GM19372 (cell line): ENCODE results near the gene DUSP15.

ENCODE experiments used
- ATAC-seq: cut with Tn5 transposase; IDR thresholded peaks from one replicate; pipeline ENCODE4 v1.9.1; 2021; ENCODE audit warnings: mild to moderate bottlenecking, low read depth, moderate library complexity; ENCODE audit not compliant: unreplicated experiment

Gene DUSP15

DNA sequence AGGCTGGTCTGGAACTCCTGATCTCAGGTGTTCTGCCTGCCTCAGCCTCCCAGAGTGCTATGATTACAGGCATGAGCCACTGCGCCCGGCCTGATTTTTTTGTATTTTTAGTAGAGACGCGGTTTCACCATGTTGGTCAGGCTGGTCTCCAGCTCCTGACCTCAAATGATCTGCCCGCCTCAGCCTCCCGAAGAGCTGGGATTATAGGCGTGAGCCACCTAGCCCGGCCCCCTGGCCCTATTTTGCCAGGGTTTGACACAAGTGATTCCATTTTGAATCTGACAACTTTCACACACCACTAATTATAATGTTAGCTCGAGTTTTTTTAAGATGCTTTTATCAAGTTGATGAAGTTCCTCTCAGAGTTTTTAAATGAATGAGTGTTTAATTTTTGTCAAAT is 25.7 kb upstream of the DUSP15 start:
- ATAC-seq: no peak

DNA sequence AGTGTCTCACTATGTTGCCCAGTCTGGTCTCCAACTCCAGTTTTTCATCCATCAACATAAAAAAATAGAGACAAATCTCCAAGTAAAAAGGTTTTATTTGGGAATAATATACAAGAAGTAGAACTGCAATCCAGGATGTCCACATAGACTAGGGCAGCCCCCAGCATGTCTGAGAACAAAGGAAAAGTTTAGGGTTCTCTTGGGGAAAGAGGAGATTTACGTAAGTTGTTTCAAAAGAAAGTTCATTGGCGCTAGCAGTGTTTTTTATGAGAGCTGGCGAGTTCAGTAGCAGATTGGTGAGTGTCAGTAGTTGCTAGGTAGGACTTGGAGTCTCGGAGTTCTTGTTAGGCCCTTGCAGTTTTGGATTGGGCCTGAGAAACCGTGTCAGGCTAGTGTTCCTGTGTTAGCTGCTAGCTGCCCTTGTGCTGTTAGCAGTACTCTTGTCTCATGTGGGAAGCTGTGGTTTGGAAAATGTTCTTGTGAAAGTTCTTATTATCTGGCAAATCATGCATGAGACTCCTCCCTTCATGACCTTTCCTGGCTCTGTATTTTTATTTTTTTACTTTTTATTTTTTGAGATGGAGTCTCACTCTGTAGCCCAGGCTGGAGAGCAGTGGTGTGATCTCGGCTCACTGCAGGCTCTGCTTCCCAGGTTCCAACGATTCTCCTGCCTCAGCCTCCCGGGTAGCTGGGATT is 24.8 kb upstream of the DUSP15 start:
- peak; percentile 100 for ATAC-seq

DNA sequence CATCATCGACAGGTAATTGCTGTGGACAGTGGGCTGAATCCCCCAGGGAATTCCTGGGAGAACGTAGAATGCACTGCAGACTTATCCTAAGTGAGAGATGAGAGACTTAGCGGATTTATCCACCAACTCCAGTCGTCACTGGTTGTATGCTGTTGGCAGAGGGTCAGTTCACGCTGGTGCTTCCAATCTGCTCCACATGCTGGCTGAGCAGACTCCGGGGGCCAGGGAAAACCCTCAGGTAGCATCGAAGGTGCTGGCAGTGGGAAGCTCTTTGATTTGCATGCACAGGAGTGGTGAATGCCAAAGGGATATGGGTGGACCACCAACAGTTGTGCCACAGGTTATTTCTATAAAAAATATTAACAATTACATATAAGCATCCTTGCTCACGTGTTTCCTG is 20.3 kb upstream of the DUSP15 start:
- ATAC-seq: no peak

DNA sequence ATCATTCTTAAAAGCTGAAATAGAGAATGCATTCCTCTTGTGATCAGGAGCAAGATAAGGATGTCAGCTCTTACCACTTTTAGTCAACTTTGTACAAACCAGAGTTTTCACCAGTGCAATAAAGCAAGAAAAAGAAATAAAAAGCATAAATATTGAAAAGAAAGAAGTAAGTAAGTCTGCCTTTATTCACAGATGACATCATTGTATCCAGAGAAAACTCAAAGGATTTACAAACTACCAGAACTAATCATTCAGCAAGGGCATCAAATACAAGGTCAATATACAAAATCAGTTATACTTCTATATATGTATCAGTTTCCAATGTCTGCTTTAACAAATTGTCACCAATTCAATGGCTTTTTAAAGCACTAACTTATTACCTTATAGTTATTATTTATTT is 13.5 kb upstream of the DUSP15 start:
- ATAC-seq: no peak

DNA sequence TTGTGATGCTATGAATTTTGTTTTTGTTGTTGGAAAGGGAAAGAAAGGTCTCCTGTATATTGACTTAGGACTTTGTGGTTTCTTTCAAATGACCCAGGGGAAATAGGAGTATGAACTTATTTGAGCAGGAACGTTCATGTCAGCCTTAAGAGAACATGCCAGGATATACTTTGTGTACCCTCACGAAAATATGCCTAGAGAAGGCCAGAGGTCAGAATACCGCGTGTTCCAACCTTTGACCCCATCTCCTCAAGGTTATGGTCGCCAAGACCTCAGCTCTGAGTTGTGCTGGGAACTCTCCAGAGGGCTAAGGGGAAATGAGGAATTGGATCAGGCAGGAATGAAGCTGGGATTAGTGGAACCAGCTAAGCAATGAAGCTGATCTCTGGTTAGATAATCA is 11.6 kb upstream of the DUSP15 start:
- ATAC-seq: no peak

DNA sequence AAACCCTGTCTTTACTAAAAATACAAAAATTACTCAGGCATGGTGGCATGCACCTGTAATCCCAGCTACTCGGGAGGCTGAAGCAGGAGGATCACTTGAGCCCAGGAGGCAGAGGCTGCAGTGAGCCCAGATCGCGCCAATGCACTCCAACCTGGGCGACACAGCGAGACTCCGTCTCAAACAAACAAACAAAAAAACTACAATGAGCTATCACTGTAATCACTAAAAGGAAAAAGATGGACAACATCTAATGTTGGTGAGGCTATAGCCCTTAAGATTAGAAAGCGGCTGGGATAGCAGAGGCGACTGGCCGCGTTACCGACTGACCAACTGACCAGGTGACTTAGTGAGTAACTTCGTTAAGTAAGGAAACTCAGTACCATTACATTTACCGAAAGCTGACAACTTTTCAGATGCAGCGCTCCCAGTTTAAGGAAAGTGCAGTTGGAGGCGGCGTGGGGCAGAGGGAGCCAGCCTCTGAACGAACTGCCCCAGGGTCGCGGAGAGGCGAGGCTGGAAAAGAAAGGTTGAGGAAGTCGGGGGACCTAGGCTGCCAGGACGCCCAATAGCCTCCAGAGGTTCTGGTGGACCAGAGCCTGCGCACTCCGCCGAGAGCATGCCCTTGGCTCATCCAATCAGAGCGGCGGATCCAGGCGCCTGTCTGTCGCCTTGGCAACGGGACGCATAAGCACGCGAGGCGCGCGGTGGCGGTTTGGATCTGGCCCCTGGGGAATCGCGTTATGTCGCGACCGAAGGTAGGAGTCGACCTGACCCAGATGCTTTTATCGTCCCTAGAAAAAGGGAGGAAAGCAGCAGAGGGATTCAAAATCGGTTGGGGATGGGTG is 9.0 kb upstream of the DUSP15 start:
- peak; percentile 87 for ATAC-seq

DNA sequence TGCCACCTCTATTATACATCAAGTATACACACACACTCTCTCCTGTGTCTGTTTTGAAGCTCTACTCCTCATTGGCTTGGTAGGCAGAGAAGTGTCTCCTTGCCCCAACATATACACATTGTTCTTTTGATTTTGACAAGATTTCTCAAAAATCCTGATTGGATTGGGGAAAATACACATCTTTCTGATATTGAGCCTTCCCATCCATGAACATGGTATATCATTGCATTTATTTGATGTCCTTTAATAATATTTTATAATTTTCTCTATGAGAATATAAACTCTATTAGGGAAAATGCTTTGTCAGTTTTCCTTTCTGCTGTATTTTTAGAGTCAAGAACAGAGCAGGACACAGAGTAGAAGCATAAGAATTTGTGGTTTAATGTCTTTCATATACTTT is 7.4 kb upstream of the DUSP15 start:
- ATAC-seq: no peak

DNA sequence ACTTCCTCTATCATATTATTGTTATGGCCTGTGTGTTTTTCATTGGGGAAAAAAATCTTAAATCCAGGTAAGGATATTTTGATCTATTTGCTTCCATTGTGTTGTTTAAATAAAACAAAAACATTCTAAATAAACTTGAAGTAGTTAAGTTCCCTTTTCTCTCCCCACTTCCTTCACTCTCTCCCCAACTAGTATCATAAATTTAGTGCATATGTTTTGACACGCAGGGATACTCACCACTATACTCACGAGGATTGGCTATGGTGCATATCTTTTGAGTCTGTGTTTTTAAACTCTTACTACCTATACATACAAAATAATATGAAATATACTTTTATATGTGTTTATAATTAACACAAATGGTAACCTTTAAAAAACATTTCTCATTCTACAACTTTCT is 5.3 kb upstream of the DUSP15 start:
- no peak for ATAC-seq

DNA sequence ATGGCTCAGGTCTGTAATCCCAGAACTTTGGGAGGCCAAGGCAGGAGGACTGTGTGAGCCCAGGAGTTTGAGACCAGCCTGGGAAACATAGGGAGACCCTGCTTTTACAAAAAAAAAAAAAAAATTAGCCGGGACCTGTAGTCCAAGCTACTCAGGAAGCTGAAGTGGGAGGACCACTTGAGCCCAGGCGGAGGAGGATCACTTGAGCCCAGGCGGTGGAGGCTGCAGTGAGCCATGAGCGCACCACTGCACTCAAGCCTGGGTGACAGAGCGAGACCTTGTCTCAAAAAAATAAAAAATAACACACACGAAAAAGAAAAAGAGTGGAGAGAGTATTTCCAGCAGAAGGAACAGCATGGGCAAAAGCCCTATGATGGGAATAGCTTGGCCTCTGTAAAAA is 2.1 kb upstream of the DUSP15 start:
- no peak for ATAC-seq

DNA sequence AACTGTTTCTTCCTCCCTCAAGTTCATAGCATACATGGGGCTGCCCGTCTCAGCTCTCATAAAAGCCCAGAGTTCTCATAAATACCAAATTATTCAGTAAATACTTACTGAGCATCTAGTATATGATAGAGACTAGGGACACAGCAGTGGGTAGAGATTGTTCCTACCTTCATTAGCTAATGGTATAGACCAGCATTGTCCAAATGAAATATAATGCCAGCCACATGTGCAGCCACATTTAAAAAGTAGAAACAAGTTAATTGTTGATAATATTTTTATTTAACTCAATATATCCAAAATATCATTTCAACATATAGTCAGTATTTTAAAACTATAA is 1.3 kb upstream of the DUSP15 start:
- ATAC-seq: no peak

DNA sequence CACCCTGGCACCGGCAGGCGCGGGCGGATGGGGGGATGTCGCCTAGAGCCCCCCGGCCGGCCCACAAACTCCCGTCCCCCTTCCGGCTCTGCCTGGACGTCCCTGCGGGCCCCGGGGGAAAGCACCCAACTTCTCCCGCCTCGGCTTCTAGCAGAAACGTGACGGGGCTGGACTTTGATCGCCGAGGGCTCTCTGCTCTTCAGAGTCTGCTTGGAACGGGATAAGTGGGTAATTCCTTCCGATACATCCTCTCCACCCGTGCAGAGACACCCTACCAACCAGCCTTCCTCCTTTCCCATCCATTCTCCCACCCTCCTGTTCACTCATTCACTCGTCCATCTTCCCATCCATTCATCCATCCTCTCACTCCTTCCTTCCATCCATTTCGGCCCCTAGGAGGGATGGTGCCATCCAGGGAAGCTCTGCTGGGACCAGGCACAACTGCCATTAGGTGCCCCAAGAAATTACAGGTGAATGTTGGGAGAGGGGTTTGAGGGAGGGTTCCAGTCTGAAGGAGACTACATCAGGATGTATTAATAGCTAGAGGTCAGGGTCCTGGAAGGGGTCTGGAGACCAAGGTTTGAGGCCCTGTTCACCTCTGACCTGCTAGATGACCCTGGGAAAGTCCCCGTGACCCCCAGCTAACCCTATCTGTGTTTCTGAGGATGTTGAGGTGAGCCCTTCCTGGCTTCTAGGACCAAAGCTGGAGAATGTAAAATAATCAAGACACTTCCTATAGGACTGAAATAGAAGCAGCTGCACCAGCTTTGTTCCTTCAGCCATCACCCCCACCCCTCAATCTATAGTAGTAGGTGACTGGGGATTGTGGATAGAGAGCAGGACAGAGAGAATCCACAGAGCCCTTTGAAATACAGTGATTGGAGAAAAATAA is 645 bp upstream of the DUSP15 start:
- ATAC-seq: no peak

DNA sequence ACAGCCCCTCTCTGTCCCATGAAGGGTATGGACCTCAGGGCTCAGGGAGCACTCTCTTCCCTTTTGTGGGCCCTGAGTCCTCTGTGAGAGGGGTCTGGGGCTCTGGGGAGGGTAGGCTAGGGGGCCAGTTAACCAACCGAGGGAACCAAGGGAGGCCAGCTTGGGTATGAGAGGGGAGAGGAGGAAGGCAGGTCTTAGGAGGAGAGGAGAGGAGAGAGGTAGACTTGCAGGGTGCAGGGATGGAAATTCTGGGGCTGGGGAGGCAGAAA is 720 bp downstream of the DUSP15 start:
- no peak for ATAC-seq

DNA sequence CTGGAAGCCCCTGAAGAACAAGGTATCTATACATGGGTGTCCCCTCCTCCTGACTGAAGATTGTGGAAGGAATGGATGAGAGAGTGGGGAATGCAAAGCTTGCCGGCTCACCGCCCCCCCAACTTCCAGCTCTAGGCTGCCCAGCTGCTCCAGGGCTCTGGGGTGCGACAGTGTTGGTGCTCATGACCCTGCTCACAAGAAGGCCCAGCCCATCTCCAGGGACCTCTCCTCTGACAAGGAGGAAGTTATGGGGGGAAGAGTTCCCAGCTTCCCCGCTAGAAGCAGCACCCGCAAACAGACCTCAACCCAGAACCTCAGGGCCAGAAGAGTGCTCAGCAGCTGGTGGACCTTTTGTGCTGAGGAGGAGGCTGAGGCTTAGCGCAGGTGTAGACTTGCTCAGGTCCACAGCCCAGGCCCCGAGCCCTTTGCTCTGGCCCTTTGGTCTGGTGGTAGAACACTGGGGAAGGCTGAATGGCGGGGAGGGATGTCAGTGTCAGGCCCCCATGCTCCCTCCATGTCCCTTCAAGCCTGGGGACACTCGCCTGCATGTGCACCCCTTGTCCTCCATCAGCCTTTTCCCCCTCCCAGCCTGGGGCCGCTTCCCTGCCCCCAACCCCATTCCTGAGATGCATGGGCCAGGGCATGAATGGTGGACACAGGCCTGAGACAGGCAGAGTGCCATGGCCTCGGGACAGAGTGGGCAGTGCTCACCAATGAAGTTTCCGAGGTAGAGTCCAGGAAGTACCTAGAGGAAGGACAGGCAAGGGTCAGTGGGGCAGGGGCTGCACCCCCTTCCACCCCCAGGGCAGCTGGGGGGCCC is 1.3 kb downstream of the DUSP15 start:
- ATAC-seq: no peak

DNA sequence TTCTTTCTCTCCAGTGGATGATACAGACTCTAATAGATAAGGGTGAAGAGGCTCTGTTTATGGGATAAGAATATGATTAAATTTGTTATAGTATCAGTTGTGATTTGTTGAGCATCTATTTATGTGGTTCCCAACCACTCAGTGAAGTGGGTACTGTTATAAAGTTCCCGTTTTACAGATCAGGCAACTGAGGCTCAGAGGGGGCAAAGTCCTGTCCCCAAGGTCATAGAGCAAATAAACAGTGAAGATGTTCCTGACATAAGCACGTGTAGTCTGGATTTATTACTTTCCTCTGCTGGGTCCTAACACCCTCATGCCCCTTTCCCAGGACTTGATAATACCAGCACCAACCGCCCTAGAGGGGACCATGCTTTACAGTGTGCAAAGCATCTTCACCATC is 4.1 kb downstream of the DUSP15 start:
- ATAC-seq: no peak

DNA sequence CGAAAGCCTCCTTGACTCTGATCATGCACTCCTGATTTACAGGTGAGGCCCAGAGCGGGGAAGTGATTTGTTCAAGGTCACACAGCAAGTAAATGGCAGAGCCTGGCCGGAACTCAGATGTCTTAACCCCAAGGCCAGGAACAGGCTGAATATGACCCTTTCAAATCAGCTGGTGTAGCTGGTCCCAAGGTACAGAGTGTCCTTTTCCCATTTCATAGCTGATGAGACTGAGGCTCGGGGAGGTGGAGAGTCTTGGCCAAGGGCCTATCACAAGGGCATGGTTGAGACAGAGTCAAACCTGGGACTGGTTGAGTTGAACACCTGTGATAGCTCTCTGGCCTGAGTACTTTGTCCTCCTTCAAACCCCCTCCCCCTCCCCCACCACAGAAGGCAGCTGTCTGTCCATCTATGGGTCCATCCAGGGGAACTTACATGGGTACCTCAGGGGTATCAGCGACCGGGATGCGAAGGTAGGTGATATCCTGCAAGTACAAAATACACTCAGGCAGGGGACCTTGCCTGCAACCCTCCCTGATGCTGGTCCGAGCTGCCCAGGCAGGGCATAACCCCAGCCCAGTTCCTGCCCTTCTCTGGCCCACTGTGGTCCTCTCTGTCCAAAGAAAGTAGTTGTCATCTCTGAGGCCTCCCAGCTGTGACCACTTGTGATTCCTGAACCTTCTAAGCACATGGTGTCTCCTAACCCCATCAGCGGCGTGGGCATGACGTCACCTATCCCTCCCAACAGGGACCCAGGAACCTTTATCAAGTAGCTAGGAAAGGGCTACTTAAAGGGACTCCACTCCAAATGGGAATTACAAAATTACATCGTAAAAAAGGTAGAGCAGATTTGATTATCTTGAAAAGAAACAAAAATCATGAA is 5.6 kb downstream of the DUSP15 start:
- ATAC-seq: no peak

DNA sequence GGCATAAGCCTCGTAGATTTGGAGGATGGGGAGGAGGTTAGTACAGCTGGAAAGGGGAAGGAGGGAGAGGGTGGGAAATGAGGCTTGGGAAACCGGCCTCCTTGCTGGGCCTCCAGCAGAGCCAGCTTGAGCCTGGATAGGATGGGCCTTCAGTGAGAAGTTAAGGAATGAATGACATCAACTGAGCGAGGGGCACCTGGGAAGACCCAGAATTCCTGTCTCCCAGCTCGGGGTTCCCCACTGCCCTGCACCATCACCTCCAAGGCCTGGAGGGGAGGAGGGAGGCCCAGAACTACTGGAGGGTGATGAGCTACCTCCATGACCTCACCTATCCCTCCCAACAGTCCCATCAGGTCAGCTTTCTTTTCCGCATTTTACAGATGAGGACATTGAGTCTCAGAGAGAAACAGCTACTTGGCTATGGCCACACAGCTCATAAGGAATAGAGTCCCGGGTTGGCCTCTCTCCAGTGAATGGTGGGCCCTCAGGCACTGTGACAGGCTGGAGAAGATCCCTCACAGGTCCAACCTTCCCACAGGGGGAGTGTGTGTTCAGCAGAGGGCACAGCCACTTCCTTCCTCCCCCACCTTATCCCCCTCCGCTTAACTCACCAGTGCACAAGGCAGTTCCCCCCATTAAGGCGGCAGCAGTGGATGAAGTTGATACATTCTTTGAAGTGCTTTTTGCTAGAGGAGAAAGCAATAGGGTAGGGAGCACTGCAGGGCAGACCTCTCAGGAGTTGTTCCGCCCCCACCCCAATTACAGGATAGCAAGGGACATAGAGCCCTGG is 6.8 kb downstream of the DUSP15 start:
- ATAC-seq: no peak

DNA sequence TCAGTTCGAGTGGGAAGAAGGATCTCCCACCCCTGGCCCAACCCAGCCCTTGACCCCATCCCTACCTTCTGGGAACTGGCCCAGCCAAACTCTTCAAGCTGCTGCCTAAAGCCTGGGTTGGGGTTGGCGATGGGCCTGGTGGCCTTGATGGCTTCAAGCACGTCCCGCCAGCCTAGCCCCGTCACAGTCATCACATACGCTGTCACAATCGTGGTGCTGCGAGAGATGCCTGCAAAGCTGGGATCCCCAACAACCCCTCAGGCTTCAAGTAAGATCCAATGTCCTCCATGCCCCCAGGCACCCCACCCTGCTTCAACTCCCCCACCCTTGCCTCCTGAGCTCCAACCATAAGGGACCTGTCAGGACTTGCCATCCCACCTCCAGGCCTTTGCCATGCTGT is 7.8 kb downstream of the DUSP15 start:
- ATAC-seq: no peak

DNA sequence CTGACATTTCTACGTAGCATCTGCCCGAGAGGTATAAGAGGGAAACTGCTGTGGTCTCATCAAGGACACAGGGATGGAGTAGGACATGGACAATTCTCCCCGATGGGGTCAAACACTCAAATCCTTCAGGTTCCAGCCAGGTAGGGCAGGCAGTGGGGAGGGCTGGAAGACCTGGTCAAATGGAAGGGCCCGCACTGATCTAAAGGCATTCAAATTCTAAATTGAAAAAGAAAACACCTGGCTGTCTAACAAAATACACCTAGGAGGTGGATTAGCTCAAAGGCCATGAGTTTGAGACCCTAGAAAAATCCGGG is 8.2 kb downstream of the DUSP15 start:
- no peak for ATAC-seq
